ENCODE results near the gene HYAL2.

GRCh38 chr3:50322386-50323091 lies at the start of gene HYAL2:
- TF ChIP-seq CTCF (IDR thresholded peaks at IDR 0.05) (no peak), POLR2A (IDR thresholded peaks at IDR 0.05) (peak in 2 of 4 donors; percentile 5 to 10)

All from esophagus squamous epithelium (tissue), 4 donors.